Measurements from ENCODE around the gene HADH.
A peak's percentile ranks its signal among the peaks of the same experiment; 100 is the strongest.
"Not testable (repeated sequence)": the region's sequence is repeated elsewhere in the genome, so short reads cannot be mapped to it uniquely, and the experiment has no call there.

HADH gene

GRCh38 chr4:108033348-108033747 is 43.7 kb downstream of the HADH start:
- DNase-seq = no peak

GRCh38 chr4:108034565-108034964 is 44.9 kb downstream of the HADH start:
- DNase-seq = no peak

GRCh38 chr4:108035691-108036090 is 46.0 kb downstream of the HADH start:
- no peak for DNase-seq

GRCh38 chr4:108036213-108036612 is 46.5 kb downstream of the HADH start:
- DNase-seq = no peak

- no peak for DNase-seq
Measured at GRCh38 chr4:108037884-108038283, 48.2 kb downstream of the HADH start.

GRCh38 chr4:108042927-108043326 is 53.2 kb downstream of the HADH start:
- DNase-seq = no peak

GRCh38 chr4:108043526-108043925 is 53.8 kb downstream of the HADH start:
- no peak for DNase-seq

- no peak for DNase-seq
Measured at GRCh38 chr4:108044951-108045686, 55.4 kb downstream of the HADH start.

- DNase-seq = no peak
Measured at GRCh38 chr4:108045687-108046024, 56.0 kb downstream of the HADH start.

- no peak for DNase-seq
Measured at GRCh38 chr4:108047199-108047598, 57.5 kb downstream of the HADH start.

- DNase-seq = no peak
Measured at GRCh38 chr4:108048157-108048556, 58.5 kb downstream of the HADH start.

- no peak for DNase-seq
Measured at GRCh38 chr4:108048997-108049396, 59.3 kb downstream of the HADH start.

- no peak for DNase-seq
Measured at GRCh38 chr4:108049406-108049805, 59.7 kb downstream of the HADH start.

GRCh38 chr4:108050166-108051111 is 60.8 kb downstream of the HADH start:
- DNase-seq = not testable (repeated sequence)

- no peak for DNase-seq
Measured at GRCh38 chr4:108051343-108051742, 61.7 kb downstream of the HADH start.

GRCh38 chr4:108052558-108053120 is 63.0 kb downstream of the HADH start:
- no peak for DNase-seq

GRCh38 chr4:108053251-108053711 is 63.6 kb downstream of the HADH start:
- DNase-seq = no peak

- no peak for DNase-seq
Measured at GRCh38 chr4:108054025-108054638, 64.4 kb downstream of the HADH start.

- no peak for DNase-seq
Measured at GRCh38 chr4:108055787-108056186, 66.1 kb downstream of the HADH start.

GRCh38 chr4:108056418-108056817 is 66.7 kb downstream of the HADH start:
- no peak for DNase-seq

GRCh38 chr4:108058685-108059440 is 69.2 kb downstream of the HADH start:
- peak; percentile 65 to 83 for DNase-seq

- DNase-seq = no peak
Measured at GRCh38 chr4:108060164-108060563, 70.5 kb downstream of the HADH start.

All from NCI-H1930 (cell line).